ENCODE measurements around the gene LETMD1. TPM values are rescaled to one million over a fixed set of nuclear protein-coding genes. Genes with fewer than 3 reads are reported as not detected.

The LETMD1 gene
- total and polyA plus RNA-seq, 8 donors: 34.3 to 59.5 (median 49.8) TPM

GRCh38 chr12:51004504-51004903 is 43.6 kb upstream of the LETMD1 start:
- peaks cover 0 to 13% (median 0%) of the 10 kb centered on the region in 3 donors for H3K4me1 ChIP-seq
- peaks cover 0 to 15% (median 5%) of the 10 kb centered on the region in 3 donors for H3K36me3 ChIP-seq
- TF ChIP-seq, protein P1, sequence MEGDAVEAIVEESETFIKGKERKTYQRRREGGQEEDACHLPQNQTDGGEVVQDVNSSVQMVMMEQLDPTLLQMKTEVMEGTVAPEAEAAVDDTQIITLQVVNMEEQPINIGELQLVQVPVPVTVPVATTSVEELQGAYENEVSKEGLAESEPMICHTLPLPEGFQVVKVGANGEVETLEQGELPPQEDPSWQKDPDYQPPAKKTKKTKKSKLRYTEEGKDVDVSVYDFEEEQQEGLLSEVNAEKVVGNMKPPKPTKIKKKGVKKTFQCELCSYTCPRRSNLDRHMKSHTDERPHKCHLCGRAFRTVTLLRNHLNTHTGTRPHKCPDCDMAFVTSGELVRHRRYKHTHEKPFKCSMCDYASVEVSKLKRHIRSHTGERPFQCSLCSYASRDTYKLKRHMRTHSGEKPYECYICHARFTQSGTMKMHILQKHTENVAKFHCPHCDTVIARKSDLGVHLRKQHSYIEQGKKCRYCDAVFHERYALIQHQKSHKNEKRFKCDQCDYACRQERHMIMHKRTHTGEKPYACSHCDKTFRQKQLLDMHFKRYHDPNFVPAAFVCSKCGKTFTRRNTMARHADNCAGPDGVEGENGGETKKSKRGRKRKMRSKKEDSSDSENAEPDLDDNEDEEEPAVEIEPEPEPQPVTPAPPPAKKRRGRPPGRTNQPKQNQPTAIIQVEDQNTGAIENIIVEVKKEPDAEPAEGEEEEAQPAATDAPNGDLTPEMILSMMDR (IDR thresholded peaks at IDR 0.05): no peak
- FAIRE-seq: no peak
- no peaks in the 10 kb centered on the region for H3K9me3 ChIP-seq
- ATAC-seq: no peak
- no peak overlapping the region for H3K27ac ChIP-seq
- no peak for DNase-seq
- intact Hi-C loops (cut with DNase I): no loop called here
- 78 to 81% methylated on average over 6 of the region's 6 CpGs for WGBS, 2 donors
- no peaks in the 10 kb centered on the region for H3K27me3 ChIP-seq
- H3K4me3 ChIP-seq: no peak overlapping the region

DNA sequence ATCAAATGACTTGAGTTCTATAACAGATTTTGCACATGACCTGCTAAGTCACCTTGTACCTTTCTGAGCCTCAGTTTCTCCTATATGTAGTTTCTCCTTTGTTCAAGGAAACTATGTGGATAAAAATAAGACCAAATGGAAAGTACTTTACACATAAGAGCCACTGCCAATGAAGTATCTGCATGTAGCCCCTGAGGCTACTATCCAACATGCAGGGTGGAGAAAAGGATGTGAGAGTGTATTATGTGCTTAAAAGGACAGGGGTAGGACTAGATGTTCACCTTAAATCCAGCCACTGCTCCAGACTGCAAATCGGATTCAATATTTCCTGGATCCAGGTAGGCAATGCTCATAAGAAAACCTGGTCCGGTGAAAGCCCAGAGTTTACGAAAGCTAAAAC is 43.1 kb upstream of the LETMD1 start:
- Histone ChIP-seq H3K27ac (peak overlapping the region in 1 of 4 donors; percentile 22), H3K9me3 (no peaks in the 10 kb centered on the region), H3K4me3 (no peak overlapping the region), H3K36me3 (peaks cover 0 to 13% (median 1%) of the 10 kb centered on the region in 3 donors), H3K27me3 (no peaks in the 10 kb centered on the region), H3K4me1 (peaks cover 0 to 13% (median 0%) of the 10 kb centered on the region in 3 donors)
- FAIRE-seq: no peak
- WGBS, 2 donors: 92 to 93% methylated on average over 3 of the region's 3 CpGs
- TF ChIP-seq, protein P1 (IDR thresholded peaks at IDR 0.05): no peak
- no peak for ATAC-seq
- intact Hi-C loops (cut with DNase I): no loop called here
- DNase-seq: no peak

DNA sequence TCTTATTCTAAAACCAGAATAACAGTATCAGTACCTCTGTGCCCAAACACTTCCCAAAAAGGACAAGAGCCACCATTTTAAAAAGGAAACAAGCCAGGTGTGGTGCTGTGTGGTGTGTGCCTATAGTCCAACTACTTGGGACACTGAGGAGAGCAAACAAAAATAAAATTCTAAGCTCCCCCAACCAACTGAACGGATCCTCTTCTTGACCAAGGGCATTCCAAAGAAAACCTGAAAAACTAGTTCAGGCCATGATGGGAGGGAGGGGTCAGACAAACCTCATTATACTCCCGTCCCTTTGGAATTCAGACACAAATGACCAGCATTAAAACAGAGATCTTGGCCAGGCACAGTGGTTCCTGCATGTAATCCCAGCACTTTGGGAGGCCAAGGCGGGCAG is 42.5 kb upstream of the LETMD1 start:
- TF ChIP-seq, protein P1 (IDR thresholded peaks at IDR 0.05): no peak
- no peak overlapping the region for H3K4me3 ChIP-seq
- no peaks in the 10 kb centered on the region for H3K9me3 ChIP-seq
- peaks cover 0 to 10% (median 0%) of the 10 kb centered on the region in 3 donors for H3K36me3 ChIP-seq
- DNase-seq: no peak
- WGBS, 2 donors: 34 to 40% methylated on average over 3 of the region's 3 CpGs
- peaks cover 0 to 13% (median 2%) of the 10 kb centered on the region in 3 donors for H3K4me1 ChIP-seq
- peak overlapping the region in 2 of 4 donors; percentile 22 for H3K27ac ChIP-seq
- H3K27me3 ChIP-seq: no peaks in the 10 kb centered on the region
- intact Hi-C loops (cut with DNase I): no loop called here
- FAIRE-seq: no peak
- peak; percentile 38 to 78 (median 58) for ATAC-seq

GRCh38 chr12:51008329-51009055 is 39.6 kb upstream of the LETMD1 start:
- FAIRE-seq (no peak), ATAC-seq (no peak), DNase-seq (no peak)
- no peaks in the 10 kb centered on the region for H3K27me3 ChIP-seq
- H3K4me3 ChIP-seq: no peak overlapping the region
- no peaks in the 10 kb centered on the region for H3K9me3 ChIP-seq
- TF ChIP-seq, protein P1 (IDR thresholded peaks at IDR 0.05): no peak
- intact Hi-C loops (cut with DNase I): no loop called here
- peaks cover 2 to 17% (median 4%) of the 10 kb centered on the region in 3 donors for H3K4me1 ChIP-seq
- H3K27ac ChIP-seq: peak overlapping the region in 1 of 4 donors; percentile 24
- peaks cover 0 to 10% (median 0%) of the 10 kb centered on the region in 3 donors for H3K36me3 ChIP-seq
- WGBS, 2 donors: 91% methylated on average over 1 of the region's 1 CpG

- Histone ChIP-seq H3K27ac (peak overlapping the region in 1 of 4 donors; percentile 24), H3K4me3 (no peak overlapping the region), H3K36me3 (peaks cover 0 to 10% (median 0%) of the 10 kb centered on the region in 3 donors), H3K4me1 (peaks cover 2 to 17% (median 5%) of the 10 kb centered on the region in 3 donors), H3K9me3 (no peaks in the 10 kb centered on the region), H3K27me3 (no peaks in the 10 kb centered on the region)
- DNase-seq (peak in 1 of 6 donors; percentile 55), FAIRE-seq (no peak), ATAC-seq (peak in 3 of 4 donors; percentile 44 to 77 (median 73))
- intact Hi-C loops (cut with DNase I): no loop called here
- TF ChIP-seq, protein P1 (IDR thresholded peaks at IDR 0.05): no peak
- 76 to 81% methylated on average over 8 of the region's 8 CpGs for WGBS, 2 donors
Measured at GRCh38 chr12:51009056-51009440, 39.1 kb upstream of the LETMD1 start.
